Mucosa of descending colon (tissue), 3 donors: ENCODE results near the gene SHISA7. TPM values are rescaled to one million over a fixed set of nuclear protein-coding genes. Genes with fewer than 3 reads are reported as not detected.

ENCODE experiments used
- ATAC-seq: fragments of 200-7000 bp; cut with Tn5 transposase; one replicate; pipeline ENCODE4 v1.9.1; 2020; ENCODE audit warnings: mild to moderate bottlenecking, moderate library complexity
- DNase-seq, 3 donors: peaks; one replicate each; pipeline ENCODE4 v3.0.0-alpha.2; 2020
- H3K36me3 ChIP-seq: fragments of 200-600 bp; one replicate; pipeline ENCODE4 v1.8.0; 2021; ENCODE audit warnings: low read depth, mild to moderate bottlenecking
- H3K4me1 ChIP-seq: fragments of 200-600 bp; one replicate; pipeline ENCODE4 v1.8.0; 2021; ENCODE audit warnings: low read depth, mild to moderate bottlenecking
- H3K4me3 ChIP-seq: fragments of 200-600 bp; one replicate; pipeline ENCODE4 v1.8.0; 2021; ENCODE audit warnings: mild to moderate bottlenecking
- H3K9me3 ChIP-seq: fragments of 200-600 bp; one replicate; pipeline ENCODE4 v1.8.0; 2021; ENCODE audit warnings: mild to moderate bottlenecking
- intact Hi-C, 2 donors: fragments of 100-400 bp; cut with DNase I in 1 of 2; cut with micrococcal nuclease in 1 of 2; formaldehyde crosslinking; loops; one replicate each; pipeline versions ENCODE4 v1.11.0 to v1.11.1; 2022; cut with DNase I, micrococcal nuclease
- total RNA-seq, 3 donors: library from RNA; stranded (reverse); fragmentation: NEBNext Ultra II Directional in 2 of 3; extraction: Animal tissue kit (Norgen Biotek cat#: 25700) in 2 of 3; gene quantifications; one replicate each; pipeline versions ENCODE4 v1.2.1 to v1.2.4, GENCODE V29; 2021 to 2023
- TF ChIP-seq, protein P1 (sequence below): fragments of 200-600 bp; IDR thresholded peaks from one replicate; pipeline ENCODE4 v1.8.0; 2022; ENCODE audit warnings: antibody characterized with exemption, mild to moderate bottlenecking
- donor health status: DM: no; HTN: no; CAD: no; lungs with moderate emphysema.
- donor health status: DM: no; HTN: no; CAD: no.
- donor health status: DM: no; HTN: yes; CAD: no.

The SHISA7 gene
- total RNA-seq, 3 donors from 2014 or later, result 0.35 TPM; not detected in 2

DNA sequence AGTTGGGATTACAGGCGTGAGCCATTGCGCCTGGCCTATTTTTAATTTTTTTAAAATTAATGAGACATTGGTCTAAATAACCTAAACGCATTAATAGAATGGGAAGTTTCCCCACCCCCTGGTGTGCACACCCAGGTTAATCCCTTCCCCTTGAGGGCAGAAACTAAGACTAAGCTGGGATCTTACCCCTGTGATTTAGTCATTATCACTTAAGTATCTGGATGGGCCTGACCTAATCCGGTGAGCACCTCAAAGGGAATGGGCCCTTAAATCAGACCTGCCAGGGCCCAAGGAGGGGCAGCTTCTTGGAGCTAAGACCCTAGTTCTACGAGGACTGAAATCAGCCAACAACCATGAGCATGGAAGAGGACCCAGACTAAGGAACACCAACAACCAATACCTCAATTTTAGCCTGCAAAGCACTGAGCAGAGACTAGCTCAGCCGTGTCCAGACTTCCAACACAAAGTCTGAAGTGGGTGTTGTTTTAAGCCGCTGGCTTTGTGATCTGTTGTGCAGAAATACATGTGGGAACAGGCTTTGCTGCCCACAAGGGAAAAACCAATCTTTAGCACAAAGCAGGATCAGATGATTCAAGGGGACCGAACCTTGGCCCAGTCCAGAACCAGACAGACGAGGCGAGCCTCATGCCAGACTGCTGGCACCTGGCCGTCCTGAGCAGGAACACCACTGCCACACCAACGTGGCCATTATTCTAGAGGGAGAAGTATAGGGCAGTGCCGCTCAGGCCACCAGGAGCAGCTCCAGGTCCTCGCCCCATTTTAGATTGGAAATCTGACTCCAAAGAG lies 42.6 kb downstream of the SHISA7 start:
- Histone ChIP-seq H3K9me3 (no peaks in the 10 kb centered on the region), H3K4me1 (no peaks in the 10 kb centered on the region), H3K4me3 (no peak overlapping the region), H3K36me3 (no peaks in the 10 kb centered on the region)
- intact Hi-C loops, result no loop called here
- TF ChIP-seq, protein P1, sequence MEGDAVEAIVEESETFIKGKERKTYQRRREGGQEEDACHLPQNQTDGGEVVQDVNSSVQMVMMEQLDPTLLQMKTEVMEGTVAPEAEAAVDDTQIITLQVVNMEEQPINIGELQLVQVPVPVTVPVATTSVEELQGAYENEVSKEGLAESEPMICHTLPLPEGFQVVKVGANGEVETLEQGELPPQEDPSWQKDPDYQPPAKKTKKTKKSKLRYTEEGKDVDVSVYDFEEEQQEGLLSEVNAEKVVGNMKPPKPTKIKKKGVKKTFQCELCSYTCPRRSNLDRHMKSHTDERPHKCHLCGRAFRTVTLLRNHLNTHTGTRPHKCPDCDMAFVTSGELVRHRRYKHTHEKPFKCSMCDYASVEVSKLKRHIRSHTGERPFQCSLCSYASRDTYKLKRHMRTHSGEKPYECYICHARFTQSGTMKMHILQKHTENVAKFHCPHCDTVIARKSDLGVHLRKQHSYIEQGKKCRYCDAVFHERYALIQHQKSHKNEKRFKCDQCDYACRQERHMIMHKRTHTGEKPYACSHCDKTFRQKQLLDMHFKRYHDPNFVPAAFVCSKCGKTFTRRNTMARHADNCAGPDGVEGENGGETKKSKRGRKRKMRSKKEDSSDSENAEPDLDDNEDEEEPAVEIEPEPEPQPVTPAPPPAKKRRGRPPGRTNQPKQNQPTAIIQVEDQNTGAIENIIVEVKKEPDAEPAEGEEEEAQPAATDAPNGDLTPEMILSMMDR, result no peak
- DNase-seq (no peak), ATAC-seq (no peak)

DNA sequence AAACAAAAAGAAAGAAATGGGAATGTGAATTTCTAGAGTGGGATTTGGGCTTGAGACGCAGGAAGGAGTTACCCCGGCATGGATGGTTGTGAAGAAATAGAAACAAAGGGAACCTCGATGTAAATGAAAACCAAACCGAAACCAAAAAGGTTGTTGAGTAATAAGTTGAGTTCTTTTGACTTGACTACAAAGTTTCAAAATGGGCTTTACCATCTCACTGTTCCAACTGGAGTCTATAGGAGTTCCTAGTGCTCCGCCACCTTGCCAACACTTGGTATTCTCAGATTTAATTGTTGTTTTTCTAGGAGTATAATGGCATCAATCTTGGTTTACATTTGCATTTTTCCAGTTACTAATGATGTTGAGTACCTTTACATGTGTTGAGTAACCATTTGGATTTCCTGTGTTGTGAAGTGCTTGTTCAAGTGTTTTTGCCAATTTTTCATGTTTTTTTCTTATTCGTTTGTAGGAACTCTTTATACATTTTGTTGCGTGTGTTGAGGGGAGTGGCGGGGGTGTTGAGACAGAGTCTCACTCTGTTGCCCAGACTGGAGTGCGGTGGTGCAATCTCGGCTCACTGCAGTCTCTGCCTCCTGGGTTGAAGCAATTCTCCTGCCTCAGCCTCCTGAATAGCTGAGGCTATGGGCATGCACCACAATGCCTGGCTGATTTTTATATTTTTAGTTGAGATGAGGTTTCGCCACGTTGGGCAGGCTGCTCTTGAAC lies 44.7 kb downstream of the SHISA7 start:
- intact Hi-C loops, result no loop called here
- Histone ChIP-seq H3K9me3 (no peaks in the 10 kb centered on the region), H3K36me3 (no peaks in the 10 kb centered on the region), H3K4me1 (no peaks in the 10 kb centered on the region), H3K4me3 (no peak overlapping the region)
- DNase-seq (no peak), ATAC-seq (no peak)
- TF ChIP-seq, protein P1, result no peak

- H3K4me1 ChIP-seq, result peaks cover 9% of the 10 kb centered on the region
- DNase-seq, result no peak
- no peak for ATAC-seq
- intact Hi-C loops, result no loop called here
- H3K36me3 ChIP-seq, result no peaks in the 10 kb centered on the region
- TF ChIP-seq, protein P1, result no peak
- H3K4me3 ChIP-seq, result no peak overlapping the region
- H3K9me3 ChIP-seq, result no peaks in the 10 kb centered on the region
Measured at GRCh38 chr19:55392820-55393761, 50.0 kb downstream of the SHISA7 start.

DNA sequence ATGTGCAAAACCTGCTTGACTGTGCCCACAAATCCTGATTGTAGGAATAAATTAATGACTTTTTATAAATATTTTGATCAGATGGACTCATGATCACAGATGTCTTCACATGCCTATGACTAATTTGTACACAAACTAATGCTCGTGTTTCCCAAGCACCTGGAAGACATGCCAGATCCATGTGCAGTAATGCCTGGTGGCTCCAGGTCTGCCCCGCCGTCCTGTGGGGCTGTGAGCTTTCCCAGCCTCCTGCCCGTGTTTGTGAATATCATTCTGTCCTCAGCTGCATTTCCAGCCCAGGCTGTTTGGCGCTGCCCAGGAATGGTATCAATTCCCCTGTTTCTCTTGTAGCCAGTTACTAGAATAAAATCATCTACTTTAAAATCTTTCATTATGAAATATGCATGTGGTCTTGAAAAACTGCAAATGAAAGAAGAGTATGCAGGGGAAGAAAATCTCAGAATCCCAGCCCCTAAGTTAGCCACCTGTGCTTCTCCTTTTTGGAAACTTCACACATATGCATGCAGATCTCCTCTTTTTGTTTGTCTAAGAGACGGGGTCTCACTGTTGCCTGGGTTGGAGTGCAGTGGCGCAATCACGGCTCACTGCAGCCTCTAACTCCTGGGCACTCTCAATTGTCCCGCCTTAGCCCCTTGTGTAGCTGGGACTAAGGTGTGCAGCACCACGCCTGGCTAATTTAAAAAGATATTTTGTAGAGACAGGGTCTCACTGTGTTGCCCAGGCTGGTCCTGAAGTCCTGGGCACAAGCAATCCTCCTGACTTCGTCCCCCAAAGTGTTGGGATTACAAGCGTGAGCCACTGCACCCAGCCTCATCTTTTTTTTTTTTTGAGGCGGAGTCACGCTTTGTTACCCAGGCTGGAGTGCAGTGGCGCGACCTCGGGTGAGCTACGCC lies 51.1 kb downstream of the SHISA7 start:
- Histone ChIP-seq H3K36me3 (no peaks in the 10 kb centered on the region), H3K4me3 (no peak overlapping the region), H3K4me1 (peaks cover 20% of the 10 kb centered on the region), H3K9me3 (no peaks in the 10 kb centered on the region)
- TF ChIP-seq, protein P1, result no peak
- ATAC-seq (no peak), DNase-seq (no peak)
- intact Hi-C loops, result no loop called here
